Lung (tissue), 12 donors: ENCODE measurements around the gene OR9Q1. TPM values are rescaled to one million over a fixed set of nuclear protein-coding genes. Genes with fewer than 3 reads are reported as not detected.

ENCODE experiments used
- ATAC-seq: fragments of 200-7000 bp; cut with Tn5 transposase; one replicate; pipeline ENCODE4 v1.9.1; 2020; ENCODE audit warnings: moderate number of reproducible peaks; ENCODE audit not compliant: insufficient read depth, low FRiP score
- DNase-seq, 3 donors: peaks; one replicate each; pipeline ENCODE4 v3.0.0-alpha.2; 2013 to 2017
- H3K27ac ChIP-seq, 2 donors: one replicate each; pipeline ENCODE4 v1.5.1; 2013; ENCODE audit warnings: mild to moderate bottlenecking in 2 of 2, moderate library complexity in 2 of 2, control low read depth in 1 of 2, inconsistent platforms in 1 of 2, low read depth in 1 of 2, low read length in 1 of 2
- H3K27me3 ChIP-seq, 3 donors: one replicate each; pipeline ENCODE4 v1.5.1; 2013; ENCODE audit warnings: low read length in 2 of 3; ENCODE audit not compliant: control insufficient read depth in 3 of 3, insufficient read depth in 3 of 3
- H3K36me3 ChIP-seq, 4 donors: one replicate each; pipeline ENCODE4 v1.5.1; 2013; ENCODE audit warnings: low read length in 4 of 4, mild to moderate bottlenecking in 1 of 4, moderate library complexity in 1 of 4; ENCODE audit not compliant: control insufficient read depth in 4 of 4, insufficient read depth in 4 of 4
- H3K4me1 ChIP-seq, 5 donors: one replicate each; pipeline ENCODE4 v1.5.1; 2013; ENCODE audit warnings: low read length in 5 of 5, mild to moderate bottlenecking in 2 of 5, moderate library complexity in 1 of 5; ENCODE audit not compliant: control insufficient read depth in 5 of 5, insufficient read depth in 5 of 5
- H3K4me3 ChIP-seq: one replicate; pipeline ENCODE4 v1.5.1; 2013; ENCODE audit warnings: mild to moderate bottlenecking, control low read depth, moderate library complexity
- H3K9ac ChIP-seq, 2 donors: one replicate each; pipeline ENCODE4 v1.5.1; 2013; ENCODE audit warnings: low read length in 2 of 2, control low read depth in 1 of 2; ENCODE audit not compliant: insufficient read depth in 1 of 2
- H3K9me3 ChIP-seq, 4 donors: one replicate each; pipeline ENCODE4 v1.5.1; 2013; ENCODE audit warnings: low read length in 3 of 4, mild to moderate bottlenecking in 1 of 4, moderate library complexity in 1 of 4; ENCODE audit not compliant: control insufficient read depth in 4 of 4, insufficient read depth in 3 of 4
- WGBS, 2 donors: extraction: QIAGEN DNeasy Blood & Tissue Kit; methylation state at CpG; one replicate each; pipeline ENCODE4 v1.1.7; 2013; 5-methylcytosine and 5-hydroxymethylcytosine counted together
- polyA plus RNA-seq, 2 donors: library from polyadenylated mRNA; stranded (reverse); fragments of 200-250 nt; gene quantifications; one replicate each; pipeline ENCODE4 v1.2.1, GENCODE V29; 2013
- total RNA-seq, 2 donors: library from RNA; depleted of rRNA in 1 of 2; stranded (reverse); fragments of >200 nt in 1 of 2; gene quantifications; one replicate each; pipeline ENCODE4 v1.2.1, GENCODE V29; 2014 to 2021
- TF ChIP-seq, protein P1 (sequence below): IDR thresholded peaks from 2 replicates; pipeline ENCODE4 v1.5.1; 2012; ENCODE audit warnings: mild to moderate bottlenecking; ENCODE audit errors: control extremely low read depth, extremely low read depth
- donor health status: control.
- donor health status: control.
- donor health status: Bipolar disorder and iron deficiency.
- donor health status: healthy.
- donor health status: DM: yes; HTN: yes; CAD: no.

OR9Q1 gene
- total and polyA plus RNA-seq, 4 donors, result 0.14 TPM; not detected in 3

DNA sequence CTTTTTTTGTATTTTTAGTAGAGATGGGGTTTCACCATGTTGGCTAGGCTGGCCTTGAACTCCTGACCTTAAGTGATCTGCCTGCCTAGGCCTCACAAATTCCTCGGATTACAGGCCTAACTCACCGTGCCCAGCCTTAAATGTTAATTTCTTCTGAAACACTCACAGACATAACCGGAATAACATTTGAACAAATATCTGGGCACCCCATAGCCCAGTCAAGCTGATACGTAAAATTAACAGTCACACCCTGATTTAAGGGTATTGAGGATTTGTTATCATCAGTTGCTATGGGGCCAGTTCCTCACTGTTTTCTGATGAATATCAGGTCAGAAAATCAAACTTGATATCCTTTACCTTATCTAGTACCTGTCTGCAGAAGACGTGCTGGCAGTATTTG is 23.0 kb upstream of the OR9Q1 start:
- Histone ChIP-seq H3K27ac (no peak overlapping the region), H3K4me3 (no peak overlapping the region), H3K9me3 (no peaks in the 10 kb centered on the region), H3K27me3 (no peaks in the 10 kb centered on the region), H3K36me3 (no peaks in the 10 kb centered on the region), H3K9ac (no peak overlapping the region), H3K4me1 (peaks cover 0 to 2% (median 0%) of the 10 kb centered on the region in 5 donors)
- TF ChIP-seq, protein P1, sequence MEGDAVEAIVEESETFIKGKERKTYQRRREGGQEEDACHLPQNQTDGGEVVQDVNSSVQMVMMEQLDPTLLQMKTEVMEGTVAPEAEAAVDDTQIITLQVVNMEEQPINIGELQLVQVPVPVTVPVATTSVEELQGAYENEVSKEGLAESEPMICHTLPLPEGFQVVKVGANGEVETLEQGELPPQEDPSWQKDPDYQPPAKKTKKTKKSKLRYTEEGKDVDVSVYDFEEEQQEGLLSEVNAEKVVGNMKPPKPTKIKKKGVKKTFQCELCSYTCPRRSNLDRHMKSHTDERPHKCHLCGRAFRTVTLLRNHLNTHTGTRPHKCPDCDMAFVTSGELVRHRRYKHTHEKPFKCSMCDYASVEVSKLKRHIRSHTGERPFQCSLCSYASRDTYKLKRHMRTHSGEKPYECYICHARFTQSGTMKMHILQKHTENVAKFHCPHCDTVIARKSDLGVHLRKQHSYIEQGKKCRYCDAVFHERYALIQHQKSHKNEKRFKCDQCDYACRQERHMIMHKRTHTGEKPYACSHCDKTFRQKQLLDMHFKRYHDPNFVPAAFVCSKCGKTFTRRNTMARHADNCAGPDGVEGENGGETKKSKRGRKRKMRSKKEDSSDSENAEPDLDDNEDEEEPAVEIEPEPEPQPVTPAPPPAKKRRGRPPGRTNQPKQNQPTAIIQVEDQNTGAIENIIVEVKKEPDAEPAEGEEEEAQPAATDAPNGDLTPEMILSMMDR, result no peak
- 65 to 75% methylated on average over 5 of the region's 5 CpGs for WGBS, 2 donors
- no peak for ATAC-seq
- no peak for DNase-seq

- Histone ChIP-seq H3K36me3 (no peaks in the 10 kb centered on the region), H3K9me3 (peaks cover 0 to 3% (median 0%) of the 10 kb centered on the region in 4 donors), H3K27ac (peak overlapping the region in 1 of 2 donors; percentile 56), H3K4me3 (no peak overlapping the region), H3K27me3 (no peaks in the 10 kb centered on the region), H3K4me1 (peaks cover 0 to 2% (median 0%) of the 10 kb centered on the region in 5 donors), H3K9ac (no peak overlapping the region)
- 60 to 62% methylated on average over 2 of the region's 2 CpGs for WGBS, 2 donors
- DNase-seq (peak in 1 of 3 donors; percentile 13), ATAC-seq (no peak)
- TF ChIP-seq, protein P1, result no peak
These were observed 20.6 kb upstream of the OR9Q1 start for GRCh38 chr11:58003036-58003435.

DNA sequence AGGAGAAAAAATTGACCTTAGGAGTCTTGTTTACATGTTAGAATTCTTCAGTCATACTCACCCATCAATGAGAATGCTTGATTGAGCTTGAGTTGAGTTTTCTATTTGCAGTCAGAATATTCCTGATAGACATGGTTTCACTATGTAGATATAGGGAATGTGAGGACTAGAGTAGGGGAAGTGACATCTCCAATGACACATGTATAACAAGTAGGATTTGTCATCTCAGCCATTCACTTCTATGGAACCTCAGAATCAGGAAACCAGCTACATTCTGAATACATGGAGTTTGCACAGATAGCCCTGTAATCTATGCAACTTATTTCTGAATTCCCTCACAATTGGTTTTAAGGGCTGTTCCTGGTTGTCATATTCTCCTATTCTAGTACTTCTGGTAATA is 20.1 kb upstream of the OR9Q1 start:
- Histone ChIP-seq H3K9ac (no peak overlapping the region), H3K36me3 (no peaks in the 10 kb centered on the region), H3K9me3 (peaks cover 0 to 3% (median 0%) of the 10 kb centered on the region in 4 donors), H3K27me3 (no peaks in the 10 kb centered on the region), H3K4me1 (peaks cover 0 to 2% (median 0%) of the 10 kb centered on the region in 5 donors), H3K27ac (peak overlapping the region in 1 of 2 donors; percentile 56), H3K4me3 (no peak overlapping the region)
- DNase-seq (no peak), ATAC-seq (no peak)
- TF ChIP-seq, protein P1, result no peak

DNA sequence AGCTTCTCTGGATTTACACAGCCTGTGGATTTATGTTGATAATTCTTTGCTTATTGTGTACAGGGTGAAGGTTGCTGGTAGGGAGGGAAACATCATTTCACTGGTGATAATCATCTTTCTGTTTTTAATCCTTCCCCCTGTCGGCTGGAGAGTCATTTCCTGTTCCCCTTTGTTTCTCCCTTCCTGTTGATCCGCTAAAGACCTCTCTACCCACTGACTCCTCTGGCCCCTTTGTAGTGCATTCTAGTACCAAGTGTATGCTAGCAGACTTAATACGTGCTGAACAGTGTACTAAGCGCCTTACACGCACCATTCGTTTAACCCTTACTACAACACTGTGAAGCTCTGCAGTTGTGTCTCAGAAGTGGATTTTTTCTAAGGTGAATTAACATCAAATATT is 19.0 kb upstream of the OR9Q1 start:
- Histone ChIP-seq H3K4me3 (no peak overlapping the region), H3K27me3 (no peaks in the 10 kb centered on the region), H3K9ac (no peak overlapping the region), H3K36me3 (no peaks in the 10 kb centered on the region), H3K4me1 (peaks cover 0 to 2% (median 0%) of the 10 kb centered on the region in 5 donors), H3K27ac (peak overlapping the region in 1 of 2 donors; percentile 48), H3K9me3 (peaks cover 0 to 3% (median 0%) of the 10 kb centered on the region in 4 donors)
- ATAC-seq (no peak), DNase-seq (peak in 2 of 3 donors; percentile 21 to 54)
- TF ChIP-seq, protein P1, result no peak
- WGBS, 2 donors, result 47 to 48% methylated on average over 6 of the region's 6 CpGs
